GM23338 (cell line): Measurements from ENCODE around the gene CD69.

Experiments used
- CREB1 ChIP-seq: fragments of 250-450 bp; sonication (Bioruptor Pico); IDR thresholded peaks from 2 replicates; pipeline ENCODE4 v1.5.0; 2020; ENCODE audit warnings: low read depth, mild to moderate bottlenecking, moderate library complexity
- CTCF ChIP-seq, 2 experiments: fragments of 200-600 bp in 1 of 2; sonication (generic) in 1 of 2; conservative IDR thresholded peaks; 2 replicates each; pipeline versions ENCODE4 v1.5.1 to v1.6.1; 2016 to 2017; ENCODE audit warnings: antibody characterized with exemption in 2 of 2, low read depth in 2 of 2, mild to moderate bottlenecking in 2 of 2, moderate library complexity in 1 of 2
- ETS1 ChIP-seq: IDR thresholded peaks from 2 replicates; pipeline ENCODE4 v1.6.1; 2016; ENCODE audit warnings: antibody characterized with exemption
- EZH2 ChIP-seq: fragments of 200-600 bp; sonication (generic); IDR thresholded peaks from one replicate; pipeline ENCODE4 v1.8.0; 2017; ENCODE audit warnings: antibody characterized with exemption, mild to moderate bottlenecking, low read depth; ENCODE audit not compliant: unreplicated experiment
- EZH2phosphoT487 ChIP-seq: fragments of 200-600 bp; sonication (generic); IDR thresholded peaks from one replicate; pipeline ENCODE4 v1.8.1; 2018; ENCODE audit warnings: antibody characterized with exemption; ENCODE audit not compliant: unreplicated experiment
- POLR2AphosphoS5 ChIP-seq: IDR thresholded peaks from 2 replicates; pipeline ENCODE4 v1.6.1; 2016; ENCODE audit warnings: antibody characterized with exemption, low read depth
- REST ChIP-seq: IDR thresholded peaks from one replicate; pipeline ENCODE4 v1.6.1; 2018; ENCODE audit warnings: antibody characterized with exemption; ENCODE audit not compliant: unreplicated experiment

GRCh38 chr12:9745199-9745598 lies 15.5 kb downstream of the CD69 start:
- no peak for TF ChIP-seq CTCF (conservative IDR thresholded peaks at IDR 0.05; ENCODE audit: low read depth in 2 of 2)
- TF ChIP-seq CREB1: no peak
- TF ChIP-seq EZH2: no peak
- TF ChIP-seq POLR2AphosphoS5: no peak
- no peak for TF ChIP-seq EZH2phosphoT487
- no peak for TF ChIP-seq REST
- TF ChIP-seq ETS1: no peak
